Stimulated activated CD8-positive, alpha-beta memory T cell treated with anti-CD3 and anti-CD28 coated beads, Interleukin-7, amount 100 ng/mL, for 1 hour (primary cell): ENCODE data around the gene TNFRSF25.
"Not testable (repeated sequence)": the region's sequence is repeated elsewhere in the genome, so short reads cannot be mapped to it uniquely, and the experiment has no call there.

Source experiments
- DNase-seq, 2 donors: peaks; one replicate each; pipeline ENCODE4 v3.0.0-alpha.2; 2020; ENCODE audit warnings: low read depth in 2 of 2

TNFRSF25 gene

DNA sequence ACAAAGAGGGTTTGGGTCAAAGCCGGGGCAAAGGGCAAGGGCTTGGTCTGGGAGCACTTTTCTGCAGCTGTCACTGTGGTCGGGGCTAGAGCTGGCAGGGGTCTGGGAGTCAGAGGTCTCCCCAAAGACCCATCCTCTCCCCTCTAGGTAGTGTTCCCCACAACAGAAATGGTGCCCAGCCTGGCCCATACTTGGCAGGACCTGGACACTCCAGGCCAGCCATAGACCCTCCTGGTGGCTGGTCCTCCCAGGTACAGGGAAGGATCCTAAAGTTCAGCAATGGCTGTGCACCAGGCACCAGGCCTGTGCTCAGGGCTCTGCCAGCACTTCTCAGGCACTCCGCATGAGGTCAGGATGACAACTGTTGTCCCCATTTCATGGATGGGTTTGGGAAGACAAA lies 30.4 kb downstream of the TNFRSF25 start:
- DNase-seq: no peak

DNA sequence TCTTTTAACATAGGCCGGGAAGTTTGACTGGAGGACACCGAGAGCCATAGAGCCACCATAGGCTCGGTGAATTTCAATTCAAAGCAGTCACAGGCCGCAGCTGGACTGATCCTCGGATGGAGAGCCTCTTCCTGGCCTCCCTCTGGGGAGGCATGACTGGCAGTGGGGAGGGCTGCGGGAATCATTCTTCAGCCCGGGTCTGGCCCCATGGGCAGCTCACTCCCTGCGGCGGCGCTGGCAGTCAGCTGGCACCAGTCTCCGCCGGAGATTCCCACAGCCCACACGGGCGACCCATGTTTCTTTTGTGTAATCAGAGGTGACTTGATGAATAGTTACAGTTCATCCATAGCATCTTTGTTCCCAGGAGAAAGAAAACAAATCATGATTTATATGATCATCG lies 30.8 kb downstream of the TNFRSF25 start:
- no peak for DNase-seq

DNA sequence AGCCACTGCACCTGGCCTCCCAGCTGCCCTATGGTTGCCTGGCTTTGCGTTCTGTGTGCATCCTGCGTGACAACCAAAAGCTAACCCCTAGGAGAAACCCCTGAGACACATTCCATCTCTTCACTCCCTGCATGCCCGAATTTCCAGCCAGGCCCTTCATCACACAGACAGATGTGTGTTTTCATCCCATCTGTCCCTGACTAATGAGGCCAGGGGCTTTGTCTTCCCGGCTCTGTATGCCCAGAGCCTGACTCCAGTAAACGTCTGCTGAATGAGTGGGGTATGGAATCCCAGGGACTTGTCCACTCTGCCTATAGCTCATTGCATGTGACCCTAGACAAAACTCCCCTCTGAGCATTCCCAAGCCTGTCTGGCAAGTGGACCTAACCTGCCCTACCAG lies 31.8 kb downstream of the TNFRSF25 start:
- no peak for DNase-seq

DNA sequence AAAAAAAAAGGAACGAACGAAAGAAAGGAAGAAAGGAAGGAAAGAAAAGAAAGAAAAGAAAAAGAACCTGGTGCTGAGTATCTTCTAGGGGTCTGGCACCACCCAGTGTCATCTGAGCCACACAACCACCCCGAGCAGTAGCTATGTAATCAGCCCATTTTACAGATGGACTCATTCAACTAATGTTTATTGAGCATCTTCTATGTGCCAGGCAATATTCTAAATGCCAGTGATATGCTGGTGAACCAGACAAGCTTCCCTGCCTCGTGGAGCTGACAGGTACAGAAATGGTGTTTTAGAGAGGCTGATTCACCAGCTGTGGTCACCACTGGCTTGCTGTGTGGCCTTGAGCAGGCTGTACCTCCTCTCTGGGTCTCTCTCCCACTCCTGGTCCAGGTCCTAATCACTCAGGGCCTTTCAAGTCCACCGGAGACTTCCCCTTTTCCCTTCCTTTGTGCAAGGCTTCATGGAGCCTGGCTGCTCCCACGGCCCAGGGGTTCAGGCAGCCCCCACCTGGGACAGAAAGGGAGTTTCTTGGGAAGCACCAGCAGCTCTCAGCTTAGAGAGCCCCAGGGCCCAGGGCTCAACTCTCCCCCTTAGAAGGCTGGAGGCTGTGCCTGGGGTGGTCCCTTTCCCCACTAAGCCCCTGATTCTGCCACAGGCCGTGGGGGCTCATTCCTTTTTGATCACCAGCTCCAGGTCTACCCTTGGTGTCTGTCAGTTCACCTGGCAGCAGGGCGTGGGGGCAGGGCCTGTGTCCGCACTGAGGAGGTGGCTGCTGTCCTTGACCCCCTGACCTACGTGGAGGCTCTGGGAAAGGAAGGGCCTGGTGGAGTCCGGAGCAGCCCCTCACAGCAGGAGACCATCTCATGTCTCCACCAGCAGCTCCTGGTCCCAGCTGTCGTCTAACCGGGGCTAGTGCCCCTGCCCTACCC lies 34.1 kb downstream of the TNFRSF25 start:
- DNase-seq: not testable (repeated sequence)

DNA sequence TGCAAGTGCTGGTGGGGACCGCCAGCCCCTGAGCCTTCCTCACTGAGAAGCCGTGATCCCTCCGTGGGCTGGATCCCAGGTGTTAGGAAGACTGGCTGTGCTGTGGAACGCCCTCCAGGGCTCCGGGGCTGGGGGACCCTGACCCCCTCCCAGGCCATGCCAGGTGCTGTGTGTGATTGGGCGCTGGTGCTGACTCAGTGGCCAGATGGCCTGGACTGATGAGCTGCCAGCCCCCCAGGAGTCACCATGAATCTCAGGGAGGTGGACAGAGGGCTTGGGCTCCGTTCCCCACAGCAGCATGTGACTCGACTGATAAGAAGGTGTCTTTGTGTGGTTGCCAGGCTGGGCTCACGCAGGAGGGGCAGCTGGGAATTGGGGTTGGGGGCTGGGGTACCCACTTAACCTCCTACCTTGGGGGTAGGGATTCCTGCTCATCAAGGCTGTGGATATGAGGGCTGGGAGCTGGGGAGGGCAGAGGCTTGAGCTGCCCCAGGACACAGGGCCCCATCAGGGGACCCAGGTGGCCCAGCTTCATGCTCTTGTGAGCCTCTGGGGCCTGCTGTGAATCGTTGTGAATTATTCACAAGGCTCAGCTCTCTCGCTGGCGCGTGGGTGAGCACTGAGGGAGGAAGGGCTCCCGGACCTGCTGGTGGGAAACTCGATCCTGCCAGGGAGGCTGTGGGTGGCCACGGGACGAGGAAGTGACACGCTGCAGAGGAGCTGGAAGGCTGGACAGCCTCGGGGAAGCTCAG lies 36.1 kb downstream of the TNFRSF25 start:
- not testable (repeated sequence) for DNase-seq

DNA sequence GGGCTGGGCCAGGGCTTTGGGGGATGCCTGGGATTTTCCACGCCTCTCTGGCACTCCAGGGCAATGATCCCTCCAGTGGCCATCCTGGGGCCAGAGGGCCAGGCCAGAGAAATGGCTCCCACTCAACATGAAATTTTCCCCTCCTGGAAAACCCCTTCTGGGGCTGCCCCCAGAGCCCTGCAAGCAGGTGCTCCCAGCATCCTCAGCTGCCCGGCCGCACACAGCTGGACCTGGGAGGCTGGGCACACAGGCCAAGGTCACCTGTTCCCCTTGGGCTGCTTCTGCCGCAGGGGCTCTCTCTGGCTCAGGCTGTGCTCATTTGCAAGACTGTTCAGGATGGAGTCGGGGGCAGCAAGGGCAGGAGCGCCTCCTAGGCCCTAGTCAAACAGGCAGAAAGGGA lies 37.5 kb downstream of the TNFRSF25 start:
- not testable (repeated sequence) for DNase-seq

DNA sequence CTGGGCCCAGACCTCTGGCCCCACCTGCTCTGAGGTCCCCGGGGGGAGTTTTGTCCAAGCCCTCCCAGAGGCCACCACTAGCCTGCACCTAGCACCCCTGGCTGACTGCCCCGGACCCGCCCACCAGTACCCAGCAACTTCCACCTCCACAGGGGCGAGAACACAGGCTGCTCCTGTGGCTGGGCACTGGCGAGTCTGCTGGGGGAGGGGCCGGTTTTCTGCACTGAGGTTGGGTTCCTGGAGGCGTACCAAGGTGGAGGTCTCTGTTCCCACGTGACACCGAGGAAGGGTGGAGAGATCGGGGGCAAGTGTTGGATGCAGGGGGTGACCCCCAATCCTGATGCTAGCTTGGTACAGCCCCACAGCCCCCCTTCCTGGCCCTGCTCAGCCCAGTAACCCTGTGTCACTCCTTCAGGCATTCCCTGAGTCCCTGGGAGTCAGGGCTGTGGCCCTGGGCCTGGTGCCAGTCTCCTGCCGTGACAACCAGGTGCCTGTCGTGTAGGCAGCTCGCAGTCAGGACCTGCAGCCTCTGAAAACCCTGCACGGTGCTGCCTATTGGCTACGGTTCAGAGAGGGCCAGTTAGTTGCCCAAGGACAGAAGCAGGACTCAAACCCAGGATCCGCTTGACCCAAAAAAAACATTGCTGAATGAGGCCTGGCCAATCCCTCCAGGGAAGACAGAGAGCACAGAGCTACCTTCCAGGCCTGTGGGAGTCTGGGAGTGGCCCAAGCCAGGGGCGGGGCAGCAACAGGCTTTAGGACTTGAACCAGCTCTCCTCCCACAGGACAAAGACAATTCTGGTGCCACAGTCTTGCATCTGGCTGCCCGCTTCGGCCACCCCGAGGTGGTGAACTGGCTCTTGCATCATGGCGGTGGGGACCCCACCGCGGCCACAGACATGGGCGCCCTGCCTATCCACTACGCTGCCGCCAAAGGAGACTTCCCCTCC lies 38.3 kb downstream of the TNFRSF25 start:
- DNase-seq: no peak

DNA sequence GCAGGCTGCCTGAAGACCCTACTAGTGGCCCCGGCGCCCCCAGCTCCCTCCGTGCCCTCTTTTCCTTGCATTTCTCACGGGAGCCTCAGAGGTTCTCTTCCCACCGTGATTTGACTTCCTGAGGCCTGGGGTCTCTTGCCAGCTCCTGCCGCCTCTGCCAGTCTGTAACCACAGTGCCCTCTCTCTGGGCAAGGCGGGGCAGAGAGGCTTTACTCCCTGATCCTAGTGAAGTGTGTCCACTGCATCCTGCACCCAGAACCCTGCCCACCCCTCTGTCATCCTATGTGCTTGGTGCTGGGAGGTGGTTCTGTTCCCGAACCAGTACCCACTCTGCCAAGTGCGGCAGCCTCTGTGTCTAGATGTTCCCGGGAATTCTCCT lies 39.0 kb downstream of the TNFRSF25 start:
- no peak for DNase-seq

DNA sequence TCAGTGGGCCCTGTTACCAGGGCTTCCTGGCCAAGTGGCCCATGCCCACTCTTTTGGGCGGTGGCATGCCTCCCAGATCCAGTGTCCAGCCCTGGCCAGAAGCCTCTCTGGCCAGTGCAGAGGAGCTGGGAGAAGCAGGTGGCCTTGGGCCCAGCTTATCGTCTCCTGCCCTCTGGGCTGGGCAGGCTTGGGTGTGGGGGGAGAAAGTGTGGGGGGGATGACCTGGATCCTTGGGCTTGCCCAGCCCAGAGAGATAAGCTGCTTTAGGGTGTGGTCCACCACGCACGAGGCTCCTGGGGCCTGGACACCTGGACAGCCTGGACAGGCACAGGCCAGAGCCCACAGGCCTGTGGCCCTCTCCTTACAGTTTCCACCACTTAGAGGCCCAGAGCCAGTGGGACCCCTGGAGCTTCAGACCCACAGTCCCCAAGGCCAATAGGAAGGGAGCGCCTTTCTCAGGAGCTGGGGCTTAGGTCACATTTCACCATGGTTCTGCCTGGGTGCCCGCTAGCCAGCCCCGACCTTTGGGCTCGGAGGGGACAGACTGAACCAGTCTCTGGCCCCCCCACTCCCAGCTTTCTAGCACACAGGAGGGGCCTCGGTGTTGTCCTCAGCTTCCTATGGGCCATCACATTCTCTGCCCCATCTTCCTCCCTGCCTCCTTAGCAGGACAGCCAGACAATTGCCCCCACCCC lies 39.5 kb downstream of the TNFRSF25 start:
- DNase-seq: no peak

DNA sequence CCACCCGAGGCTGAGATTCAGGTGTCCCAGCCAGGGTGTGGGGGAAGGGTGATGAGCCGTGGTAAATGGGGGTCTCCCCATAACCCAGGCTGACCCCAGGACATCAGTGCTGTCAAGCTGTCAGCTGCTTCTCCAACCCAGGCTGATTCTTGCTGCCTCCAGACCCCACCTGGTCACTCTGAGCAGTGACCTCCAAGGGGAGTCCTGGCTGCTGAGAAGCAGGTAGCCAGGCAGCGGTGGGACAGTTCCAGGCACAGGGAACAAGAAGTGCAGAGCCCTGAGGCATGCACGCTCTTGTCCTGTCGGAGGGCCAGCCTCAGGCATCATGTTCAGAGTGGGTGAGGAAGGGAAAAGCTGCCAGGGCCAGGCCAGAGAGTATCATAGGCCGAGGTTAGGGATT lies 40.3 kb downstream of the TNFRSF25 start:
- DNase-seq: no peak

DNA sequence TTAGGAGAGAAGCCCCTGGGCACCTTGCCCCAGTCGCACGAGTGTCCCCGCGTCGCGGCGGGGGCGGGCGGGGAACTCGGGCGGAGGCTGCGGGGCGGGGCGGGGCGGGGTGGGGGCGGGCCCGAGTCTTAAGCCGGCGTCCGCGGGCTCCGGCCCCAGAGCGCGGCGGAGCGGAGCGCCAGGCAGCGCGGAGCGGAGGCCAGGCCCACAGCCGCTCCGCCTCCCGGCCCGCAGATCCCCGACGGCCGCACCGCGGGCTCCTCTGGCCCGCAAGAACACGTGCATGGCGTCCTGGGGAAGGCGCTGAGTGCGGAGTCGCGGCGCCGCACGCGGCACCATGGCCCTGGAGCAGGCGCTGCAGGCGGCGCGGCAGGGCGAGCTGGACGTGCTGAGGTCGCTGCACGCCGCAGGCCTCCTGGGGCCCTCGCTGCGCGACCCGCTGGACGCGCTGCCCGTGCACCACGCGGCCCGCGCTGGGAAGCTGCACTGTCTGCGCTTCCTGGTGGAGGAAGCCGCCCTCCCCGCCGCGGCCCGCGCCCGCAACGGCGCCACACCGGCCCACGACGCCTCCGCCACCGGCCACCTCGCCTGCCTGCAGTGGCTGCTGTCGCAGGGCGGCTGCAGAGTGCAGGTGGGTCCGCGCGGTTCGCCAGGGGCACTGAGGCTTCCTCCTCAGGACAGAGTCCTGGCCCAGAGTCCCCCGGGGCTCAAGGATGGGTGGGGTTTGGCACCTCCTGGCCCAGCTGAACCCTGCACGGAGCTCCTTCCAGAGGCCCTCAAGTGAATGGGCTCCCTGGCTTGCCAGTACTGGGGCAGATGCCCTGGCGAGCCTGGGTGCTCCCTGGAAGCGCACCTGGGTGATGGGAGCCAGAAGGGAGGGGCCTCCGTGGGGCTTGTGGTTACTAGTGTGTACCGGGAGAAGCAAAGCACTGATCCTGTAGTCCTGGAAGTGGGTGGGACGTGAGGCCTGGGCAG lies 41.1 kb downstream of the TNFRSF25 start, which contains the start of gene ESPN:
Gene ESPN, plus strand, starts transcription at position 158 of the 975 bp plus-strand sequence. Its CDS starts 180 bp downstream, at position 338.
- DNase-seq: no peak

DNA sequence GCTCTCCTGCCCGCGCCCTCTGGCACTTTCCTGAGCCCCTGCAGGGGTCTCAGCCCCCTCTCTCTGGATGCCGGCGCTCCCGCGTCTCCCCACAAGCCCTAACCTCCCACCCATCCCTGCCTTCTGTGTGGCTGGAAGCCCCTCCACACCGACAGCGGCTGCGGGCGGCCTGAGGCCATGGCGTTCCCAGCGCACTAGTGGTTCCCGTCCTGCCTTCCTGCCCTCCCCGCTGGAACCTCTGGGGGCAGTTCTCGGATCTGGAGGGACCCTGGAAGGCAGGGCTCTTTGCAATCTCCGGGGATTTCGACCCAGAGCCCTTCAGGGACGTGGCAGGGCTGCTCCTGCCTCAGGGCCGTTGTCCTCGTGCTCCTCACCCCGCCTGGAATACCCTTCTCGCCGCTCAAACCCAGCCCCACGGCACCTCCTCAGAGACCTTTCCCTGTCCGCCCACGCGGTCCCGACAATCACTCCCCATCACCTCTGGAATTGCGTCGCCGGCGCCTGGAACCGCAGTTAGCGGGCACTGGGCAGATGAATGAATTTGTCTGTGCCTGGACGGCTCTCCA lies 41.9 kb downstream of the TNFRSF25 start:
- no peak for DNase-seq

DNA sequence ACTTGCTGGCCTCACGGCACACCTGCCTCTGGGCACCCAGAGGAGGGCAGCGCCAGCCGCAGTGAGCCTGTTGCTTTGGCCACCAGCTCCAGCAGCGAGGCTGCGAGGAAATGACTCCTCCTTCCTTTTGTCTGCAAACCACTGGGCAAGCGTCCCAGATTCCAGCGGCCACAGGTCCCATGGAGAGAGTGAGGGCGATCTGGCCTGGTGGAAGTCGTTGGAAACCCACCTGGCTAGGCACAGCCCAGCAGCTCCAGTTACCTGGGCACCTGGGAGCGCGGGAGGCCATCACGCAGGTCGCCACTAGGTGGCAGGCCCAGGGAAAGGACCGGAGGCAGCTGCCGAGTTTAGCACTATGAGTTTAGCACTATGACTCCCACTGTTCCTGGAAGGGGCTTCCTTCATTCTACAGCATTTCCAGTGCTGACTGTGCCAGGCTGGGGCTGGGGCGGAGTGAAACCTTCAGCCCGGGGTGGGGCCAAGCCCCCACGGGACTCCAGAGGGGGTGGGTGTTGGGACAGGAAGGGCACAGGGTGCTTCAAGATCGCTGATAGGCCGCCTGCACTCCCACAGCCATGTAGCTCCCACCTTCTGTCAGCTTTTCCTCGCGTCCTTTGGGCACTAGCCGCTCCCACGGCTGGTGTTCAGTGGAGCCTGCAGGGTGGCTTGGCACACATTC lies 42.5 kb downstream of the TNFRSF25 start:
- DNase-seq: peak; percentile 34 to 60

DNA sequence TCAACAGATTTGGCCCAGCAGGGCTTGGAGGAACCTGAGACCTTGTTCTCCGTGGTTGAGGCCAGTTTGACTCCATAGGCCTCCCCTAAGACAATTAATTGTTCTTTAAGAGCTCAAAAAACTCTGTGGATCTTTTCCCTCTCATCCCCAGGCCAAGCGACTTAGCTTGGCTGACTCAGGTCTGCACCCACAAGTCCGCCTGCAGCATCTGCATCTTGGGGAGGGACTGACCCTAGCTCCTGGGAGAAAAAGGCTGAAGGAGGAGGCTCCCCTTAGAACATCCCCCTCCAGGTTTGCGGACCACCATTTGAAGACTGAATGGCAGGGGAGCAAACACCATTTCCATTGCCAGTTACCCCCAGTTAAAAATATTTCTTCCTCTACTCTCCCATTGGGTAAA lies 44.7 kb downstream of the TNFRSF25 start:
- no peak for DNase-seq

DNA sequence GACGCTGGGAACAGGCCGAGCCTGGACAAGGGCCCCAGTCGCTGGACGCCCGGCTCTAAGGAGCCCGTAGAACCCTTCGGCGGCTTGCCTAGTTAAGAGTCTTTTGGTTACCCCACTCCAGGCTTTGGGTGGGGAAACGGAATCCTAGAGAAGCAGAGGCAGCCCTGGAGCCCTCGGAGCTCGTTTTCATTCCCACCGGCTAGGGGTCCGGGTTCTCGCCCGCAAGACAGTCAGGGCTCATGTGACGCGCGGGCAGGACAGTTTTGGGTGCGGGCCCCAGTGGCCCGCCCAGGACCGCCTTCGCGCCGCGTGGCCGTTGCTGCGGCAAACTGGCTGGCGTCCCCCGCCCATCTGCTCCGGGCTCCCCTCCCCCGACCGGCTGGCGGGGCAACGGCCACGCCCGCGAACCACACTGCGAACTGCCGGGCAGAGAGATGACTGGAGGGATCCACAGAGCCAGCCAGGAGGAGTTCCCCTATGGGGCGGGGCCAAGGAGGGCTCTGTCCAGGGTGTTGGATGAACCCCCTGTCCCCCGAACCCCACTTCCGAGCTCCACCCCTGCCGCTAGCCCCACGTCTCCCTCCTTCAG lies 45.4 kb downstream of the TNFRSF25 start:
- DNase-seq: no peak

DNA sequence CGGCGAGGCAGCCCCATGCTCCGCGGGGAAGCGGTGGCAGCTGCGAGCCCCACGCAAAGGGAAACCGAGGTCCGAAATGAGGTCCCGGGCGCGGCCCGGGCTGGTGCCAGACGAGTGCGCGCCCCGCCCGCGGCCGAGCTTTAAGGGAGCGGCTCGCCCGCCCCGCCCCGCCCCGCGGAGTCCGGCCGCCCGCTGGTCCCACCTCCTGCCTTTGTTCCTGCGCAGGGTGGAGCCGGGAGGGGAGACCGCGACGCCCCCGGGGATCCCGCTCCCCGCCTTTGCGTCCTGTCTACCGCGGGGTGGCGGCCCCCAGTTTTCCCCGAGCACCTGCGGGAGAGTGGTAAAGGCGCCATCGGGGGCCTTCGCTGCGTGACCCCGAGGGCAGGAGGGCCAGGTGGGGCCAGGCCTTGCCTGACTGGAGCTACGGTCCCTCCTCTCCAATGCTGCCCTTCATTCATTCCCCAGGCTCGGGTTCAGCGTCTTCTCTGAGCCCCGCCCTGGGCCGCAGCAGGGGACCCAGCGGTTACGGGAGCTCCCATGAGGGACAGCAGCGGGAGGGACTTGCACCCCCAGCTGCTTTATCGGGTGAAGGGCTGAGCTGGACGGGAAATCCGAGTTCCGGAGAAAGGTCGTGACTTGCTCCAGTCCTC lies 46.0 kb downstream of the TNFRSF25 start, which contains the start of gene HES2:
Gene HES2, minus strand, starts transcription at position 116 of the 650 bp plus-strand sequence. Its CDS starts 99 bp downstream, at position 17.
- DNase-seq: no peak

DNA sequence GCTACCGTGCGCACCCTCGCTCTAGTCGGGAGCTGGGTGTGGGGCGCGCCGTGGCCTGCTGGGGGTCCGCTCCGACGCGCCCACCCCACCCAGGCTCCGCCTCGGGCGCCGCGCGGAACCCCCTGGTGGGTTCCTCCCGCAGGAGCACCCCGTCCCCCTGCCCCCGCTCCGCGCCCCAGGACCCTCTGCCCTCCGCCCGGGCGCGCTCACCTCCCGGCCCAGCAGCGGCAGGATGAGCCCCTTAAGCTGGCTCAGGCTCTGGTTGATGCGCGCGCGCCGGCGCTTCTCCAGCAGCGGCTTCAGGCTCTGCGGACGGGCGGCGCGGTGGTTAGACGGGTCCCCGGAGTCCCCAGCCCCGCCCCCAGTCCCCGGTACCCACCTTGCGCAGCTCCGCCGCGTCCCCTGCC lies 46.6 kb downstream of the TNFRSF25 start:
- DNase-seq: no peak
